ENCODE data around the gene GNG12.

The GNG12 gene

DNA sequence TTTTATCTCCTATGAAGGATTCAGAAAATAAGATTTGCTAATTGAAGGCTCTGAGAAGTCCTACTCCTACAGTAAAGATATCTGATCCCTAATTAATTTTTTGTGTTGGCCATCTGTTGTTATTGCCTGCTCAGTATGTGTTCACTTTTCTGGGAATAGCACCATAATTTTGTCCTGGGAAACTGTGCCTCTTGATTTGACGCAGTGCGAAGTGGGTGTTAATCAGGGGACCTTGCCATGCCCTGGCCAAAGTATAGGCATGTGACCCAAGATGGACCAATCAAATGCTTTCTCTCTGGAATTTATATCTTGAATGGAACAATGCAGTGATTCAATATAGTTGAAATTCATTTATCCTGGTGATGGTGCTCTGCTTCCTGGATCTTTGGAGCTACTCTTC, 30.4 kb upstream of the GNG12 start:
- DNase-seq (ENCODE audit: low spot score) = no peak
- TF ChIP-seq, protein P1, sequence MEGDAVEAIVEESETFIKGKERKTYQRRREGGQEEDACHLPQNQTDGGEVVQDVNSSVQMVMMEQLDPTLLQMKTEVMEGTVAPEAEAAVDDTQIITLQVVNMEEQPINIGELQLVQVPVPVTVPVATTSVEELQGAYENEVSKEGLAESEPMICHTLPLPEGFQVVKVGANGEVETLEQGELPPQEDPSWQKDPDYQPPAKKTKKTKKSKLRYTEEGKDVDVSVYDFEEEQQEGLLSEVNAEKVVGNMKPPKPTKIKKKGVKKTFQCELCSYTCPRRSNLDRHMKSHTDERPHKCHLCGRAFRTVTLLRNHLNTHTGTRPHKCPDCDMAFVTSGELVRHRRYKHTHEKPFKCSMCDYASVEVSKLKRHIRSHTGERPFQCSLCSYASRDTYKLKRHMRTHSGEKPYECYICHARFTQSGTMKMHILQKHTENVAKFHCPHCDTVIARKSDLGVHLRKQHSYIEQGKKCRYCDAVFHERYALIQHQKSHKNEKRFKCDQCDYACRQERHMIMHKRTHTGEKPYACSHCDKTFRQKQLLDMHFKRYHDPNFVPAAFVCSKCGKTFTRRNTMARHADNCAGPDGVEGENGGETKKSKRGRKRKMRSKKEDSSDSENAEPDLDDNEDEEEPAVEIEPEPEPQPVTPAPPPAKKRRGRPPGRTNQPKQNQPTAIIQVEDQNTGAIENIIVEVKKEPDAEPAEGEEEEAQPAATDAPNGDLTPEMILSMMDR (IDR thresholded peaks at IDR 0.05; ENCODE audit: extremely low read depth, missing control alignments) = no peak

- no peak for DNase-seq (ENCODE audit: low spot score)
- TF ChIP-seq, protein P1 (IDR thresholded peaks at IDR 0.05; ENCODE audit: extremely low read depth, missing control alignments) = no peak
These were observed 29.4 kb upstream of the GNG12 start for GRCh38 chr1:67862685-67863084.

DNA sequence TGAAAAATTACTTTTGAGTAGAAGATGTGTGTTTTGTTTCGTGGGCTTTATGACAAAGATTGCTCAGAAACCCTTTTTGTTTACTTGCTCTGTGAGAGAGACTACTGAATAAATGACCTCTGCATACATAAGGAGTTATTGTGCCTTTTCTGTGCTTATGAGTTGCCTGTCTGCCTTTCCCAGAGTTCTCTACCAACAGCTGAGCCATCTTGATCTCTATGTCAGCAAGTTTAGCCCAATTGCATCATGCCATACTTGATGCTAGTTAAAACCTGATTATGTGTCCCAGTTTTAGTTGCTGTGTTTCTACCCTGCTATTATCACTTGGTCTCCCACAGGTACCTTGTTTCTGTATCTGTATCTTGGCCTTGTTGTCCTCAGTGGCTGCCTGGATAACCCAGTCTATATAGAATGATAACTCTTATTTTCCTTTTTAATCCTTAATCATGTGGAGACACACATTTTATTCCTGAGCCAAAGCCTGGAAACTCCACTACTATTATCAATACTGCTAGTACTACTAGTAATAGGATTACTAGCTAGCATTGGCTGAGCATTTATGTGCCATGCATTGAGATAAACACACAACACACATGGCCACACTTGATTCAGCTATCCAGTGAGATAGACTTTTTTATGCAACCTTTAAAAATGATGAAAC, 28.7 kb upstream of the GNG12 start:
- DNase-seq (ENCODE audit: low spot score) = no peak
- TF ChIP-seq, protein P1 (IDR thresholded peaks at IDR 0.05; ENCODE audit: extremely low read depth, missing control alignments) = no peak

- DNase-seq (ENCODE audit: low spot score) = no peak
- TF ChIP-seq, protein P1 (IDR thresholded peaks at IDR 0.05; ENCODE audit: extremely low read depth, missing control alignments) = no peak
These were observed 27.5 kb upstream of the GNG12 start for GRCh38 chr1:67860776-67861175.

DNA sequence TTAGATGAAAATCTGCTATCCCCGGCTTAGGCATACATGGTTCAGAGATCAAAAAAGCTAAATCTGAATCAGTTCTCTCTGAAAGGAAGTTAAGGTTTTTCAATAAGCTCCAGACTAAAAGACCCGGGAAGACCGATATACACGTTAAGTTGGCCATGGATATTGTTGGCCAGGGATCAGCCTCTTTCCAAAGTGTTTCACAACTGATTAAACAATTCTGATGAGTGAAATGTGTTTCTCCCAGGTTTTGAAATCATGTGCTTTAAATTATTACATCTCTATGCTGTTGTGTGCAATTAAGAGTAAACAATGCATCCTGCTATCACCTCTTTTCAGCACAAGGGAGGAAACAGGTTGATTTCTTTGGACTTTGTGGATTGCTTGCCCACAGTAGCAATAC, 23.7 kb upstream of the GNG12 start:
- TF ChIP-seq, protein P1 (IDR thresholded peaks at IDR 0.05; ENCODE audit: extremely low read depth, missing control alignments) = no peak
- DNase-seq (ENCODE audit: low spot score) = no peak

DNA sequence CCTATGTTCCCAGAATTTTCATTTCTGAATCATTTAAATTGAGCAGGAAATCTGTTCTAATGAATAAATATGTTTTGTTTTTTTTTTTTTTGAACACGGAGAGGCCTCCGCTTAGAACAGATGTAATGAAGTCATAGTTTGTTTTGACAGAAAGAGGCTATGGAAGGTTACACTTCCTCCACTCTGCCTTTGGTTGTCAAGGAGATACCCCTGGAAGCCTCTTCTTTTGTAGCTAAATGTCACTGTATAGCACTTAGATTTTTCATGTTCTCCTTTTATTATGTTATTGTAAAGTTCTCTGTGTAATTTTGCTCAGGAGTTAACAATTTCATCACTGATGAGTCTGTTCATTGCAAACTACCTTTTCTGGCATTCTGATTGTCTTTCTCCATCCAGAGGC, 22.7 kb upstream of the GNG12 start:
- TF ChIP-seq, protein P1 (IDR thresholded peaks at IDR 0.05; ENCODE audit: extremely low read depth, missing control alignments) = no peak
- DNase-seq (ENCODE audit: low spot score) = no peak

DNA sequence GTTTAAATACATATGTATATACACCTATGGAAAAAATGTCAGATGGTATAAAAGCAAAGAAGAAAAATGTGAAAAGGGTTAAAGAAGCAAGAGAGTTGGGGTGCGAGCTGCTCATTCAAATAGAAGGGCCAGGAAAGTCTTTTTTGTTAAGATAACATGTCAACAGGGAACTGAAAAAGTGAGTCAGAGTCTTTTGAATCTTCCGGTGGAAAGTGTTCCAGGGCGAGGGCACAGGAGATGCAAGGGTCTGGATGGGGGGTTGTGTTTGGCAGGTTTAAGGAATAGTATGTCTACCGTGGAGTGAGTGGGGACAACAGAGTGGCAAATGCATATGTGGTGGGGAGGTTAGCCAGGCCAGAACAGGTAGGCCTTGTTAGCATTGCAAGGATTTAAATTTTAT, 22.2 kb upstream of the GNG12 start:
- DNase-seq (ENCODE audit: low spot score) = no peak
- TF ChIP-seq, protein P1 (IDR thresholded peaks at IDR 0.05; ENCODE audit: extremely low read depth, missing control alignments) = no peak

Data from GM20000 (cell line).